Endothelial cell of umbilical vein (primary cell): ENCODE data around the gene CACNA1E. TPM values are rescaled to one million over a fixed set of nuclear protein-coding genes. Genes with fewer than 3 reads are reported as not detected.

ENCODE experiments used
- BruUV-seq: library from RNA; stranded (reverse); fragments of 400-500 nt; replicated peaks from 2 replicates; lab custom pipeline; 2021; lab: Mats Ljungman, UMichigan
- CTCF ChIA-PET: fragments of 300-600, 350-600 bp; sonication (Branson Sonifier 250); formaldehyde crosslinking; loops from one replicate; lab custom pipeline; 2021; ENCODE audit warnings: antibody characterized with exemption, inconsistent platforms; lab: Charles Lee
- POLR2A ChIA-PET: fragments of 300-600, 350-600 bp; sonication (Branson Sonifier 250); formaldehyde crosslinking; loops from one replicate; lab custom pipeline; 2021; ENCODE audit warnings: antibody characterized with exemption, inconsistent platforms; lab: Charles Lee
- DNase-seq: peaks from one replicate; pipeline ENCODE4 v3.0.0-alpha.2; 2011; ENCODE audit warnings: low read depth, low spot score
- FAIRE-seq: peaks from 2 replicates; lab custom pipeline; 2011; peaks lifted over from hg19 to GRCh38; lab: Jason Lieb, UNC
- H2AFZ ChIP-seq: 2 replicates; pipeline ENCODE4 v1.6.0; 2012; ENCODE audit warnings: low read depth, low read length, control low read depth, inconsistent platforms
- H3K27ac ChIP-seq: 2 replicates; pipeline ENCODE4 v1.5.1; 2011; ENCODE audit warnings: low read depth, mild to moderate bottlenecking, control low read depth, low read length, moderate library complexity; ENCODE audit not compliant: insufficient read depth
- H3K27me3 ChIP-seq, 2 experiments: 2 replicates each; pipeline versions ENCODE4 v1.6.0 to v1.6.1; 2011; ENCODE audit warnings: low read length in 2 of 2, mixed read lengths in 1 of 2; ENCODE audit not compliant: control insufficient read depth in 2 of 2, insufficient read depth in 2 of 2
- H3K36me3 ChIP-seq, 2 experiments: 2 replicates in 1 of 2; 3 replicates in 1 of 2; pipeline ENCODE4 v1.5.1; 2011; ENCODE audit warnings: low read length in 2 of 2, mild to moderate bottlenecking in 1 of 2, moderate library complexity in 1 of 2; ENCODE audit not compliant: control insufficient read depth in 2 of 2, insufficient read depth in 2 of 2; ENCODE audit errors: extremely low read depth in 1 of 2
- H3K4me1 ChIP-seq: 3 replicates; pipeline ENCODE4 v1.5.1; 2011; ENCODE audit warnings: mild to moderate bottlenecking, low read length; ENCODE audit not compliant: control insufficient read depth, insufficient read depth; ENCODE audit errors: extremely low read depth
- H3K4me2 ChIP-seq: 2 replicates; pipeline ENCODE4 v1.6.1; 2011; ENCODE audit warnings: low read length, control low read depth, mixed read lengths; ENCODE audit not compliant: insufficient read depth
- H3K4me3 ChIP-seq, 3 experiments: fragments of 200-600 bp in 1 of 3; sonication (generic), shearing (Covaris generic) in 1 of 3; replicated peaks in 1 of 3; 2 replicates each; pipeline ENCODE4 v1.5.1; 2011 to 2016; ENCODE audit warnings: control low read depth in 3 of 3, low read length in 3 of 3, mild to moderate bottlenecking in 2 of 3, inconsistent platforms in 1 of 3, low read depth in 1 of 3, moderate library complexity in 1 of 3; ENCODE audit not compliant: insufficient read depth in 1 of 3
- H3K79me2 ChIP-seq: 2 replicates; pipeline ENCODE4 v1.6.0; 2012; ENCODE audit warnings: low read length, inconsistent platforms; ENCODE audit not compliant: control insufficient read depth, insufficient read depth
- H3K9ac ChIP-seq: replicated peaks from 2 replicates; pipeline ENCODE3; 2011; ENCODE audit warnings: low read length, control low read depth; ENCODE audit not compliant: insufficient read depth; ENCODE audit errors: extremely low read depth
- H3K9me1 ChIP-seq: replicated peaks from 3 replicates; pipeline ENCODE4 v1.6.0; 2011; ENCODE audit warnings: mild to moderate bottlenecking, low read length; ENCODE audit not compliant: control insufficient read depth, insufficient read depth; ENCODE audit errors: extremely low read depth
- H3K9me3 ChIP-seq: replicated peaks from 2 replicates; pipeline ENCODE4 v1.5.1; 2012; ENCODE audit warnings: low read length, inconsistent platforms; ENCODE audit not compliant: control insufficient read depth, insufficient read depth
- H4K20me1 ChIP-seq: replicated peaks from 2 replicates; pipeline ENCODE3; 2011; ENCODE audit warnings: mild to moderate bottlenecking, low read length; ENCODE audit not compliant: control insufficient read depth, insufficient read depth; ENCODE audit errors: extremely low read depth
- EZH2 ChIP-seq: IDR thresholded peaks from 2 replicates; pipeline ENCODE4 v1.6.1; 2012; ENCODE audit warnings: borderline replicate concordance, low read depth, mild to moderate bottlenecking, moderate library complexity, low read length, inconsistent platforms; ENCODE audit not compliant: severe bottlenecking
- FOS ChIP-seq: IDR thresholded peaks from 2 replicates; pipeline ENCODE4 v1.6.1; 2011; ENCODE audit warnings: mild to moderate bottlenecking, low read length, moderate library complexity, borderline replicate concordance; ENCODE audit not compliant: insufficient read depth
- GATA2 ChIP-seq: IDR thresholded peaks from 2 replicates; pipeline ENCODE4 v1.7.0; 2011; ENCODE audit warnings: low read depth, mild to moderate bottlenecking, moderate library complexity, mixed read lengths, low read length; ENCODE audit not compliant: insufficient read length, insufficient read depth
- JUN ChIP-seq: IDR thresholded peaks from 2 replicates; pipeline ENCODE4 v1.6.1; 2011; ENCODE audit warnings: borderline replicate concordance, low read depth; ENCODE audit not compliant: insufficient read length, insufficient read depth
- MAX ChIP-seq: IDR thresholded peaks from 2 replicates; pipeline ENCODE4 v1.6.1; 2011; ENCODE audit not compliant: insufficient read depth, insufficient read length
- MYC ChIP-seq: IDR thresholded peaks from one replicate; pipeline ENCODE4 v1.6.1; 2011; ENCODE audit warnings: mild to moderate bottlenecking, low read depth, low read length
- POLR2A ChIP-seq: IDR thresholded peaks from 2 replicates; pipeline ENCODE4 v1.6.1; 2012; ENCODE audit warnings: low read depth, mild to moderate bottlenecking, control low read depth, low read length
- POLR2AphosphoS5 ChIP-seq: IDR thresholded peaks from 2 replicates; pipeline ENCODE4 v1.6.1; 2012; ENCODE audit warnings: low read depth, mild to moderate bottlenecking, control low read depth, low read length, moderate library complexity; ENCODE audit not compliant: insufficient read depth
- dilution Hi-C: fragments of 300-500 bp; cut with MboI; formaldehyde crosslinking; loops from one replicate; pipeline ENCODE4 v1.15.0; 2019; ENCODE audit warnings: low sequenced_read_pairs; ENCODE audit not compliant: extremely low pct_ligation_motif_present
- intact Hi-C: fragments of 100-400 bp; cut with micrococcal nuclease; formaldehyde crosslinking; loops from one replicate; pipeline ENCODE4 v1.10.0; 2022
- polyA plus RNA-seq, 4 experiments: library from polyadenylated mRNA; depleted of rRNA in 3 of 4; stranded (reverse) in 3 of 4; unstranded in 1 of 4; fragments of >200 nt; gene quantifications; 2 replicates each; pipeline versions ENCODE4 v1.2.1 to v1.2.3, GENCODE V29; 2011 to 2012; ENCODE audit warnings: missing spikeins in 1 of 4
- total RNA-seq: library from RNA; stranded (reverse); gene quantifications from 2 replicates; pipeline ENCODE4 v1.2.3, GENCODE V29; 2021
- TF ChIP-seq, protein P1 (sequence below), 2 donors: IDR thresholded peaks; 1 replicate in 1 of 2; 2 replicates in 1 of 2; pipeline ENCODE4 v1.5.1; 2011; ENCODE audit warnings: low read length in 2 of 2, mild to moderate bottlenecking in 2 of 2, moderate library complexity in 2 of 2, control low read depth in 1 of 2, inconsistent platforms in 1 of 2, low read depth in 1 of 2; ENCODE audit not compliant: insufficient read depth in 1 of 2; ENCODE audit errors: extremely low read depth in 1 of 2

The CACNA1E gene
- total and polyA plus RNA-seq, 2 donors (not counting 3 experiments of a cell fraction or from before 2014, with no cell fraction given) = not detected

GRCh38 chr1:181630838-181631237 is 147.5 kb downstream of the CACNA1E start:
- H3K4me1 ChIP-seq = no peaks in the 10 kb centered on the region
- H3K27ac ChIP-seq = no peak overlapping the region
- CTCF ChIA-PET = no interaction called here
- no peaks in the 10 kb centered on the region for H4K20me1 ChIP-seq
- H3K9me1 ChIP-seq = no peaks in the 10 kb centered on the region
- POLR2A ChIA-PET = no interaction called here
- no peak overlapping the region for H3K9ac ChIP-seq
- BruUV-seq = no TSS peak
- TF ChIP-seq EZH2 (no peak), POLR2A (no peak), MYC (no peak), FOS (no peak), POLR2AphosphoS5 (no peak), GATA2 (no peak), JUN (no peak), MAX (no peak)
- TF ChIP-seq, protein P1, sequence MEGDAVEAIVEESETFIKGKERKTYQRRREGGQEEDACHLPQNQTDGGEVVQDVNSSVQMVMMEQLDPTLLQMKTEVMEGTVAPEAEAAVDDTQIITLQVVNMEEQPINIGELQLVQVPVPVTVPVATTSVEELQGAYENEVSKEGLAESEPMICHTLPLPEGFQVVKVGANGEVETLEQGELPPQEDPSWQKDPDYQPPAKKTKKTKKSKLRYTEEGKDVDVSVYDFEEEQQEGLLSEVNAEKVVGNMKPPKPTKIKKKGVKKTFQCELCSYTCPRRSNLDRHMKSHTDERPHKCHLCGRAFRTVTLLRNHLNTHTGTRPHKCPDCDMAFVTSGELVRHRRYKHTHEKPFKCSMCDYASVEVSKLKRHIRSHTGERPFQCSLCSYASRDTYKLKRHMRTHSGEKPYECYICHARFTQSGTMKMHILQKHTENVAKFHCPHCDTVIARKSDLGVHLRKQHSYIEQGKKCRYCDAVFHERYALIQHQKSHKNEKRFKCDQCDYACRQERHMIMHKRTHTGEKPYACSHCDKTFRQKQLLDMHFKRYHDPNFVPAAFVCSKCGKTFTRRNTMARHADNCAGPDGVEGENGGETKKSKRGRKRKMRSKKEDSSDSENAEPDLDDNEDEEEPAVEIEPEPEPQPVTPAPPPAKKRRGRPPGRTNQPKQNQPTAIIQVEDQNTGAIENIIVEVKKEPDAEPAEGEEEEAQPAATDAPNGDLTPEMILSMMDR (IDR thresholded peaks at IDR 0.05; ENCODE audit: extremely low read depth in 1 of 2, insufficient read depth in 1 of 2, low read depth in 1 of 2, low read length in 2 of 2) = no peak
- no peaks in the 10 kb centered on the region for H3K79me2 ChIP-seq
- no peaks in the 10 kb centered on the region for H3K36me3 ChIP-seq
- dilution Hi-C loops = no loop called here
- H3K27me3 ChIP-seq = no peaks in the 10 kb centered on the region
- no peak overlapping the region for H2AFZ ChIP-seq
- intact Hi-C loops = no loop called here
- FAIRE-seq (no peak), DNase-seq (no peak)
- H3K4me3 ChIP-seq = no peak overlapping the region
- H3K4me2 ChIP-seq = no peak overlapping the region
- peaks cover 2% of the 10 kb centered on the region for H3K9me3 ChIP-seq
